B cell (primary cell): ENCODE results near the gene ELMO1.

Experiments
- CTCF ChIP-seq: fragments of 200-600 bp; IDR thresholded peaks from one replicate; pipeline ENCODE4 v1.8.0; 2022; ENCODE audit warnings: antibody characterized with exemption, mild to moderate bottlenecking
- EZH2 ChIP-seq: IDR thresholded peaks from 2 replicates; pipeline ENCODE4 v1.6.1; 2012; ENCODE audit warnings: borderline replicate concordance, low read depth, mild to moderate bottlenecking, moderate library complexity, low read length; ENCODE audit not compliant: insufficient read depth, poor library complexity, severe bottlenecking

- TF ChIP-seq CTCF (no peak), EZH2 (no peak)
Observed at GRCh38 chr7:37337522-37337921, 111.1 kb downstream of the ELMO1 start.
